NCI-H774 (cell line): Measurements from ENCODE around the gene RPTOR.

Experiments
- DNase-seq: peaks from one replicate; lab custom pipeline; 2025; lab: John Stamatoyannopoulos, UW

RPTOR gene

DNA sequence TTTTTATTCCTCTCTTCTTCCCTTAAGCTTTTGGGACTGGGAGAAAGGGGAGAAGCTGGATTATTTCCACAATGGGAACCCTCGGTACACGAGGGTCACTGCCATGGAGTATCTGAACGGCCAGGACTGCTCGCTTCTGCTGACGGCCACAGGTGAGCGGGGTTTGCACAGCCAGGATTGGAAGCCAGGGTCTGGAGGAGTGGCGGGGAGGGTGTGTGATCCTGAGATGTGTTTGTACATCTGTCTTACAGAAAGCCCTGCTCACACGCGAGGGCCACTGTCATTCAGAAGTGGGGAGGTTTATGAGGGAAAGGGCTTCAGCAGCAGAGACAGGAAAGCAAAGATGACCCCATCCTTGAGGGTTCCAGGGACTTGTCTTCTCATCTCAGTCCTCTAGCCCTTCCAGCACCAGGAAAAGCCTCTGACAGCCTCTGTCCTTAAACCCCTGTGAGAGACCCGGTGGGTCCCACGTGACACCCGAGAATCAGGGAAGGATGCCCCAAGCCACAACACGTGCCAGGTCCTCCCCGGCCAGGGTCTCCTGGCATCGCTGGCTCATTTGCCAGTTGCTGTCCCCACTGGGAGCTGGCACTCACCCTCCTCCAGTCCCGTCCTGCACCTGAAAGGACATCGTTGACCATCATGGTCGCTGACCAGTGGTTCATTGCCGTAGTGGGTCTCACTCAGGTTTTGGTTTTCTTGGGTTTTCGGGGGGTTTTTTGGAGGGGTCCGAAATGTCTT, 402.7 kb downstream of the RPTOR start:
- no peak for DNase-seq

DNA sequence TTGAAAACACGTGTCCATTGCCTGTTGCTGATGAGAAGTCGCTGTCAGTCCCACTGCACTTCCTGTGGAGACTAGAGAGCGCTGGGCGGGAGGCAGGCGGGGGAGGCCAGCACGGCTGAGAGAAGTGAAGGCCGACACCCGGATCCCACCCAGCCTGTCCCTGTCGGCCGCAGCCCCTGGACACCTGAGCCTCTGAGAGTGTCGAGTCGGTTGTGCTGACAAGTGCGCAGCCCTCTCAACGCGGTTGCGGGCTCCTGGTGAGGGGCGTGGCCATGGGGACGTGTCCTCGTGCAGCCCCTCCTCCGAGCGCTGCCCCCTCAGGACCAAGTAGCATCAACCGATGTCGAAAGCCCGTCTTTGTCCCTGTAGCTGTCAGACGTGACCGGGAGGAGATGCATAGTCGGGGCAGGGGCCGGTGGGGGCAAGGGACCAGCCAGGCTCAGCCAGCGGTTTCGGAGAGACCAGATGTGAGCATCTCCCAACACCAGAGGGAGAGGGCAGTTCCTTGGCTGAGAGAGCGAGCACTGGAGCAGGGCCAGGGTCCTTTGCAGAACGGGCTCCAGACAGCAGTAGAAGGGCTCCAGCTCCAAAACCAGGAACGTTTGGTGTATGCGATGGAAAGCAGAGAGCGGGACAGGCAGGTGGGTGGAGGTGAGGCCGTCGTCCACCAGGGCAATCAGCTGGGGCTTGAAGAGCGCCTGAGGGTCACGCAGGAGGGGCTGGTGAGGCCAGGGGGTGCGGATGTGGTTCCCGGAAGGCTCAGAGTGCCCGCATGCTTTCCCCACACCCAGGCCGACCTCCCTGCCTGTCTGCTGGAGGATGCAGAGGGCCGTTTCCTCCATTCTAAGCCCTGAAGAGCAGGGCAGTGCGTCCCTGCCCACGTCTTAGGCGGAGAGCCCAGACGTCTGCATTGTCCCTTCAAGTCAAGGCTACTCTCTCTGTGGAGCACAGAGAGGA, 403.7 kb downstream of the RPTOR start:
- no peak for DNase-seq

GRCh38 chr17:80948976-80949450, 404.4 kb downstream of the RPTOR start:
- DNase-seq, result no peak

DNA sequence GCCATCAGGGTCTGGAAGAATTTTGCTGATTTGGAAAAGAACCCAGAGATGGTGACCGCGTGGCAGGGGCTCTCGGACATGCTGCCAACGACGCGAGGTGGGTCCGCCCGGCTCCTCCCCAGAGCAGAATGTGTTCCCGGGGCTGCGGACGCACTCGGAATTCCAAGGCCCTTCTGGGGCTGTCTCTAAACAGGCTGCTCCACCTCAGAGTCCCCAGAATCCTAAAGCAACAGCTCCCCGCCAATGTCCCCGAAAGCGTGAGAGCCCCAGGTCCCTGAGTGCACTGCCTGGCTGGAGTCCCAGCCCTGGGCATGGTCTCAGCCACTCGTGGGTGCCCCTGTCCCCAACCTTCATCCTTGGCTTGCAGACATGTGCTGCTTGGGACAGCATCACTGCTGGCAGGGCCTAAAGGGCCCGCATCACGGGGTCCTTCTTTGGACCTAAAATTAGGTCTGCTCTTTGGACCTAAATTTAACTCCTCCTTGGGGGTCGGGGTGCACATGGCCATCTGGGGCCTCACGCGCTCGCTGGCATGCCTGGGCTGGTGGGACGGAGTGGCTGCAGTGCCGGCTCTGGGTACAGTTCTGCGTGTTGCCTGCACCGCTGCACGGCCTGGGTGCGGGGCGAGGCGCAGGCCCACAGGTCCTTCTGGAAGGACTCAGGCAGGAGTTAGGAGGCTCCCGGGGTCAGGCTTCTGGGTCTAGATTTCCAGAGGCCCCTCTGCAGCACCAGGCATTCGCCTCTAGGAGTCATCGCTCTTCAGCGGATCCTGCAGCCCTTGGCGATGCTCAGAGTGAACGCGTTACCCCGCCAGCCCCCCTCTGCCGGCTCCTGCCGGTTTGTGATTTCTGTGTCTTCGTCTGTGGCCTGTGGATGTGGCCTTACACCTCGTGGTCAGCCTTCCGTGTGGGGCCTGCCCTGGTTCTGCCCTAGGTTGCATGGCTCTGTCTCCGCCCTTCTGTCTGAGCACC, 405.1 kb downstream of the RPTOR start:
- DNase-seq, result no peak

GRCh38 chr17:80950466-80951120, 406.0 kb downstream of the RPTOR start:
- no peak for DNase-seq

- DNase-seq, result no peak
These were observed 406.8 kb downstream of the RPTOR start for GRCh38 chr17:80951121-80952090.

GRCh38 chr17:80952291-80952690, 407.7 kb downstream of the RPTOR start:
- no peak for DNase-seq

GRCh38 chr17:80953471-80954315, 409.1 kb downstream of the RPTOR start:
- no peak for DNase-seq

GRCh38 chr17:80955078-80955477, 410.4 kb downstream of the RPTOR start:
- DNase-seq, result no peak

- no peak for DNase-seq
These were observed 411.1 kb downstream of the RPTOR start for GRCh38 chr17:80955671-80956280.

DNA sequence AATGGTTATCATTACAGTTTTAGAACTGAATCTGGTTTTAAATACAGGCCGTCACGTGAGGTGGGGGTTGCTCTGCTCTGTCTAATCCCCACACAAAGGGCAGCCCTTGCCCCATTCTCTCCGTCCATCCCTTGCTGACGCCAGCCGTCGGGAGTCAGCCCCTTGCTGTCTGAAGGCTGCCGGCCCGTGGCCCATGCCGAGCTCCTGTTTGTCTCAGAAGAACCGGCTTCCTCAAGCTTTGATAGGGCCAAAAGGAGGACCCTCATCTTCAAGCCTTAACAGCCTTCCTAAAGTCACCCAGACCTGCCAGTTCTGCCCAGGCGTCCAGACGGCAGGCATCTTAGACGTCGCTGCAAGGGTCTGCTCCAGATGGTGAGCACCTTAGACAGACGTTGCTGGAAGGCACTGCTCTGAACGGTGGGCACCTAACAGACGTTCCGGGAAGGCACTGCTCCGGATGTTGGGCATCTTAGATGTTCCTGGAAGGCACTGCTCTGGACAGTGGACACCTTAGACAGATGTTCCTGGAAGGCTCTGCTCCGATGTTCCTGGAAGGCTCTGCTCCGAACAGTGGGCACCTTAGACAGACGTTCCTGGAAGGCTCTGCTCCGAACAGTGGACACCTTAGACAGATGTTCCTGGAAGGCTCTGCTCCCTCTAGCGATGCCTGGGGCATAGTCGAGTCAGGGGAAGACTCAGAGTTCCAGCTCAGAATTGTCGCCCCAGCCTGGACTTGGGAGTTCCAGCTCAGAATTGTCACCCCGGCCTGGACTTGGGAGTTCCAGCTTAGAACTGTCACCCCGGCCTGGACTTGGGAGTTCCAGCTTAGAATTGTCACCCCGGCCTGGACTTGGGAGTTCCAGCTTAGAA, 411.9 kb downstream of the RPTOR start:
- DNase-seq, result no peak

GRCh38 chr17:80957461-80957941, 412.9 kb downstream of the RPTOR start:
- DNase-seq, result no peak

- DNase-seq, result no peak
These were observed 414.8 kb downstream of the RPTOR start for GRCh38 chr17:80959330-80960036.

DNA sequence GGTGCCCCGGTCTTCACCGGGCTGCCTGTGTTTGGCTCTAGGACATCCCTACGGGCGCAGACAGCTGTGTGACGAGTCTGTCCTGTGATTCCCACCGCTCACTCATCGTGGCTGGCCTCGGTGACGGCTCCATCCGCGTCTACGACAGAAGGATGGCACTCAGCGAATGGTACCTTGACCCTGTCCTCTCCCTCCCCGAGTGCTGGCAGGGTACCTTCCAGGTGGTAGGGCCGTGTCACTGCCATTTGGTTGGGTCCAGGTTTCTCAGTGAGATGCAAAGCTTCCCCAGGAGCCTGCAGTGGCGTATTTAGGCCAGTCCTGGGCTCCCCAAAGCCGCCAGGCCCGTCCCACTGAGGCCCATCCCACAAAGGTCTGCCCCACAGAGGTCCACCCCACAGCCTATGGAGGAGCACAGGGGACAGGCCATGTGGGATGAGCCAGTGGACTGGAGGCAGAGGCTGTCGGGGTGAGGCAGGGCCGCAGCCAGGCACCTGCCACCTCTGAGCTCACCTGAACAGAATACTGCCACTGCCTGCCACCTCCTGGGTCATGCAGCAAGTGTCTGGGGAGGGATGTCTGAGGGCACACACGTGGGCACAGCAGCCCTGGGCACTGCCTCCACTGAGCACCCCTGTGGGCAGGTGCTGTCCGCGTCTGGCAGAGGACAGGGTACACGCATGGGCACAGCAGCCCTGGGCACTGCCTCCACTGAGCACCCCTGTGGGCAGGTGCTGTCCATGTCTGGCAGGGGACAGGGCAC, 415.6 kb downstream of the RPTOR start:
- no peak for DNase-seq

- DNase-seq, result no peak
These were observed 416.3 kb downstream of the RPTOR start for GRCh38 chr17:80960797-80961452.
